Cardiac muscle cell (in vitro differentiated cells and primary cell): ENCODE results near the gene RAP1GDS1. TPM values are rescaled to one million over a fixed set of nuclear protein-coding genes. Genes with fewer than 3 reads are reported as not detected.

ENCODE experiments used
- DNase-seq, 2 donors: peaks; one replicate each; pipeline versions ENCODE4 v3.0.0 to v3.0.0-alpha.2; 2010 to 2017; ENCODE audit warnings: low read depth in 1 of 2, low spot score in 1 of 2
- H3K27ac ChIP-seq: fragments of 200-600 bp; sonication (generic); 2 replicates; pipeline ENCODE4 v1.5.1; 2016
- H3K27me3 ChIP-seq: fragments of 200-600 bp; sonication (generic); 2 replicates; pipeline ENCODE4 v1.6.0; 2016; ENCODE audit warnings: control low read depth
- H3K36me3 ChIP-seq: fragments of 200-600 bp; sonication (generic); 2 replicates; pipeline ENCODE4 v1.5.1; 2016; ENCODE audit warnings: control low read depth
- H3K4me1 ChIP-seq: fragments of 200-600 bp; sonication (generic); 2 replicates; pipeline ENCODE4 v1.8.1; 2017; ENCODE audit warnings: low read depth, mild to moderate bottlenecking, mixed run types
- H3K4me3 ChIP-seq: fragments of 200-600 bp; sonication (generic); 2 replicates; pipeline ENCODE4 v1.5.1; 2016; ENCODE audit warnings: mild to moderate bottlenecking
- H3K9me3 ChIP-seq: fragments of 200-600 bp; sonication (generic); 2 replicates; pipeline ENCODE4 v1.5.1; 2017; ENCODE audit warnings: low read depth, mild to moderate bottlenecking, control low read depth
- CTCF ChIP-seq: IDR thresholded peaks from 2 replicates; pipeline ENCODE4 v1.5.1; 2012; ENCODE audit warnings: low read depth, mild to moderate bottlenecking, low read length
- polyA plus RNA-seq: library from polyadenylated mRNA; unstranded; fragments of >200 nt; fragmentation: Nextera tagmentation; extraction: Ambion mirVana; gene quantifications from 2 replicates; pipeline ENCODE4 v1.2.1, GENCODE V29; 2016
- total RNA-seq: library from RNA; depleted of rRNA; stranded (reverse); fragments of >200 nt; gene quantifications from 2 replicates; pipeline ENCODE4 v1.2.3, GENCODE V29; 2016

RAP1GDS1 gene
- total and polyA plus RNA-seq, 2 experiments from 2014 or later = 34.8 to 42.8 TPM

GRCh38 chr4:98485816-98486345 lies 224.7 kb downstream of the RAP1GDS1 start:
- Histone ChIP-seq H3K27ac (no peak overlapping the region), H3K4me3 (no peak overlapping the region), H3K9me3 (no peaks in the 10 kb centered on the region), H3K27me3 (no peaks in the 10 kb centered on the region), H3K36me3 (no peaks in the 10 kb centered on the region), H3K4me1 (no peaks in the 10 kb centered on the region)
- TF ChIP-seq CTCF = no peak
- DNase-seq = no peak

GRCh38 chr4:98490251-98490650 lies 229.1 kb downstream of the RAP1GDS1 start:
- H3K9me3 ChIP-seq = no peaks in the 10 kb centered on the region
- H3K4me1 ChIP-seq = peaks cover 6% of the 10 kb centered on the region
- no peaks in the 10 kb centered on the region for H3K27me3 ChIP-seq
- no peaks in the 10 kb centered on the region for H3K36me3 ChIP-seq
- no peak for DNase-seq
- no peak for TF ChIP-seq CTCF
- no peak overlapping the region for H3K4me3 ChIP-seq
- no peak overlapping the region for H3K27ac ChIP-seq

- no peak for TF ChIP-seq CTCF
- DNase-seq = peak in 1 of 2 donors; percentile 69
- Histone ChIP-seq H3K9me3 (no peaks in the 10 kb centered on the region), H3K27me3 (no peaks in the 10 kb centered on the region), H3K4me1 (peaks cover 12% of the 10 kb centered on the region), H3K4me3 (no peak overlapping the region), H3K36me3 (no peaks in the 10 kb centered on the region), H3K27ac (peak overlapping the region; percentile 80)
Observed at GRCh38 chr4:98491899-98492559, 230.8 kb downstream of the RAP1GDS1 start.

- no peak overlapping the region for H3K4me3 ChIP-seq
- no peaks in the 10 kb centered on the region for H3K36me3 ChIP-seq
- no peak overlapping the region for H3K27ac ChIP-seq
Observed at GRCh38 chr4:98493296-98493695, 232.1 kb downstream of the RAP1GDS1 start.

More at GRCh38 chr4:98493296-98493695, 232.1 kb downstream of the RAP1GDS1 start:
- TF ChIP-seq CTCF = no peak
- no peaks in the 10 kb centered on the region for H3K27me3 ChIP-seq
- DNase-seq = no peak
- peaks cover 12% of the 10 kb centered on the region for H3K4me1 ChIP-seq
- no peaks in the 10 kb centered on the region for H3K9me3 ChIP-seq

Other genes with a start within 250 kb of the RAP1GDS1 start
- gene STPG2, start 117.9 kb upstream of the RAP1GDS1 start, total RNA-seq = 0.30 and 0.81 TPM in 2 replicates
- 0.20 and 0.96 TPM in 2 replicates for gene STPG2, start 117.9 kb upstream of the RAP1GDS1 start, polyA plus RNA-seq